Fibroblast of skin of left biceps (primary cell): ENCODE measurements around the gene APEX1.
A peak's percentile ranks its signal among the peaks of the same experiment; 100 is the strongest.

Source experiments
- DNase-seq, 2 experiments: peaks; one replicate each; pipeline ENCODE4 v3.0.0-alpha.2; 2013; ENCODE audit warnings: low read depth in 2 of 2

Gene APEX1

GRCh38 chr14:20454516-20455354 lies at the start of gene APEX1, which contains the start of gene OSGEP:
Gene APEX1 (plus strand): TSS chr14:20455226. CDS start chr14:20455646, 420 bp downstream.
Gene OSGEP (minus strand): TSS chr14:20454812. CDS start chr14:20454683, 129 bp downstream.
- peak; percentile 97 for DNase-seq

GRCh38 chr14:20409226-20409625 lies 45.8 kb upstream of the APEX1 start:
- DNase-seq: peak; percentile 10 to 30

- DNase-seq: no peak
Measured at GRCh38 chr14:20412411-20412810, 42.6 kb upstream of the APEX1 start.

- peak; percentile 37 to 45 for DNase-seq
Measured at GRCh38 chr14:20412876-20413743, 41.9 kb upstream of the APEX1 start, which contains the start of gene TEP1. Gene TEP1 (minus strand): TSS chr14:20413501. CDS start chr14:20408439, 5,062 bp downstream.

GRCh38 chr14:20413744-20414082 lies 41.3 kb upstream of the APEX1 start:
- no peak for DNase-seq

- peak in 1 of 2 experiments; percentile 8 for DNase-seq
Measured at GRCh38 chr14:20415782-20416206, 39.2 kb upstream of the APEX1 start.

- DNase-seq: no peak
Measured at GRCh38 chr14:20416223-20416622, 38.8 kb upstream of the APEX1 start.

- DNase-seq: no peak
Measured at GRCh38 chr14:20417250-20418186, 37.5 kb upstream of the APEX1 start.

GRCh38 chr14:20418501-20418909 lies 36.5 kb upstream of the APEX1 start:
- DNase-seq: no peak

- no peak for DNase-seq
Measured at GRCh38 chr14:20419419-20419818, 35.6 kb upstream of the APEX1 start.

- DNase-seq: no peak
Measured at GRCh38 chr14:20421267-20421666, 33.8 kb upstream of the APEX1 start.

- no peak for DNase-seq
Measured at GRCh38 chr14:20422886-20423285, 32.1 kb upstream of the APEX1 start.

- DNase-seq: no peak
Measured at GRCh38 chr14:20424851-20425250, 30.2 kb upstream of the APEX1 start.

GRCh38 chr14:20427231-20428009 lies 27.6 kb upstream of the APEX1 start:
- DNase-seq: no peak

GRCh38 chr14:20428010-20428365 lies 27.0 kb upstream of the APEX1 start:
- DNase-seq: no peak

GRCh38 chr14:20428802-20429201 lies 26.2 kb upstream of the APEX1 start:
- DNase-seq: no peak

GRCh38 chr14:20429801-20430669 lies 25.0 kb upstream of the APEX1 start:
- DNase-seq: no peak

GRCh38 chr14:20434701-20435581 lies 20.1 kb upstream of the APEX1 start:
- no peak for DNase-seq
